Fibroblast of the aortic adventitia (primary cell): Measurements from ENCODE around the gene ABHD17A. TPM values are rescaled to one million over a fixed set of nuclear protein-coding genes. Genes with fewer than 3 reads are reported as not detected.

Source experiments
- DNase-seq: peaks from one replicate; pipeline ENCODE4 v3.0.0-alpha.2; 2010; ENCODE audit warnings: low read depth
- H3K4me3 ChIP-seq: 2 replicates; pipeline ENCODE4 v1.5.1; 2011; ENCODE audit warnings: low read depth, mild to moderate bottlenecking, control low read depth, low read length, moderate library complexity
- total RNA-seq: library from RNA; depleted of rRNA; stranded (reverse); fragments of >200 nt; gene quantifications from 2 replicates; pipeline ENCODE4 v1.2.3, GENCODE V29; 2012; ENCODE audit warnings: low replicate concordance
- TF ChIP-seq, protein P1 (sequence below): IDR thresholded peaks from 2 replicates; pipeline ENCODE4 v1.5.1; 2011; ENCODE audit warnings: mild to moderate bottlenecking, low read length, control low read depth, inconsistent platforms; ENCODE audit not compliant: insufficient read depth

ABHD17A gene
- total RNA-seq, 1 donor = 48.0 TPM

- TF ChIP-seq, protein P1, sequence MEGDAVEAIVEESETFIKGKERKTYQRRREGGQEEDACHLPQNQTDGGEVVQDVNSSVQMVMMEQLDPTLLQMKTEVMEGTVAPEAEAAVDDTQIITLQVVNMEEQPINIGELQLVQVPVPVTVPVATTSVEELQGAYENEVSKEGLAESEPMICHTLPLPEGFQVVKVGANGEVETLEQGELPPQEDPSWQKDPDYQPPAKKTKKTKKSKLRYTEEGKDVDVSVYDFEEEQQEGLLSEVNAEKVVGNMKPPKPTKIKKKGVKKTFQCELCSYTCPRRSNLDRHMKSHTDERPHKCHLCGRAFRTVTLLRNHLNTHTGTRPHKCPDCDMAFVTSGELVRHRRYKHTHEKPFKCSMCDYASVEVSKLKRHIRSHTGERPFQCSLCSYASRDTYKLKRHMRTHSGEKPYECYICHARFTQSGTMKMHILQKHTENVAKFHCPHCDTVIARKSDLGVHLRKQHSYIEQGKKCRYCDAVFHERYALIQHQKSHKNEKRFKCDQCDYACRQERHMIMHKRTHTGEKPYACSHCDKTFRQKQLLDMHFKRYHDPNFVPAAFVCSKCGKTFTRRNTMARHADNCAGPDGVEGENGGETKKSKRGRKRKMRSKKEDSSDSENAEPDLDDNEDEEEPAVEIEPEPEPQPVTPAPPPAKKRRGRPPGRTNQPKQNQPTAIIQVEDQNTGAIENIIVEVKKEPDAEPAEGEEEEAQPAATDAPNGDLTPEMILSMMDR = no peak
- DNase-seq = no peak
- H3K4me3 ChIP-seq = peak overlapping the region; percentile 70
These were observed 20.6 kb upstream of the ABHD17A start for GRCh38 chr19:1905863-1906375.

DNA sequence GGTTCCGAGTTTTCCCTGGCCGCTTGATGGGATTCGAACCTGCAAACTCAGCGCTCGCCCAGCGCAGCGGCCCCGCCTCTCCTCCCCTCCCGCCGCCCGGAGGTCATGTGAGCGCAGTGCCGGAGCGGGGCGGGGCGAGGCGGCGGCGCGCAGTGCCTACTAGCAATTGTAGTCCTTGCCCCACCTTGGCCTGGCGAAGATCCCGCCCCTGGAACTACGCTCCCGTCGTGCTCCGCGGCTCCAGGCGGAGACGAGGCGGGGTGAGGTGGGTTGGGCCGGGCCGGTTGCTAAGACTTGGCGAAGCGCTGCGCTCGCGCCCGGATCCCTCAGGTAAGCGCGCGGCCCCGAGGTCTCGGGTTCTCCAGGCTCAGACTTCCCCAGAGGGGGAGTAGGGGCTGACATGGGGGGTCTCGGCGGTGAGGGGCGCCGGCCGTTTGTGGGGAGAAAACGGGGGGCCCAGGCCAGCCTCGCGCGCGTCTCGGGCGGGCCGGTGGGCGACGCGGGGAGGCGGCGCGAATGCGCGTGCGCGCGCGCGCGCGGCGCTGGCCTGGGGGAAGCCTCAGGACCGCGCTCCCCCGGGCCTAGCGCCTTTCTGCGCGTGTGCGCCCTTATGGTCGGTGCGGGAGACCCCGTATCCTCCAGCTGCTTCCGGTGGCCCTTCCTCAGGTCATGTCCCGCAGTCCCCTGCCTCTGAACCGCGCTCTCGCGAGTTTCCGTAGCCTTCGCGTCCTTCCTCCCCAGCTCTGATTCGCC lies 20.0 kb upstream of the ABHD17A start, which contains the start of the genes ADAT3 and SCAMP4:
Gene ADAT3 (plus strand): TSS at position 290 of the 753 bp plus-strand sequence. CDS start 6,649 bp downstream, outside the sequence.
Gene SCAMP4 (plus strand): TSS at position 290 of the 753 bp plus-strand sequence. CDS start 9,621 bp downstream, outside the sequence.
- peak; percentile 98 for DNase-seq
- TF ChIP-seq, protein P1 = no peak
- peak within 1 kb of the TSS; percentile 70 for H3K4me3 ChIP-seq

DNA sequence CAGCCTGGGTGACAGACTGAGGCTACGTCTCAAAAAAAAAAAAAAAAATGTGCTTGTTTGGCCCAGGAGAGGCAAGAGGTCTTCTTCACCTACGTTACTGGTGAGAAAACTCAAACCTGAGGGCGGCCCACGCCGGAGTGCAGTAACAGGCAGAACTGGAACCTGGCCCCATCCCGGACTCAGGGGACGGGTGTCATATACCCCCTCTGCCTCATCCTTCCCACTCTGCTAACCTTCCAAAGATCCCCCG lies 19.5 kb upstream of the ABHD17A start:
- no peak for DNase-seq
- H3K4me3 ChIP-seq = peak overlapping the region; percentile 22
- TF ChIP-seq, protein P1 = no peak

DNA sequence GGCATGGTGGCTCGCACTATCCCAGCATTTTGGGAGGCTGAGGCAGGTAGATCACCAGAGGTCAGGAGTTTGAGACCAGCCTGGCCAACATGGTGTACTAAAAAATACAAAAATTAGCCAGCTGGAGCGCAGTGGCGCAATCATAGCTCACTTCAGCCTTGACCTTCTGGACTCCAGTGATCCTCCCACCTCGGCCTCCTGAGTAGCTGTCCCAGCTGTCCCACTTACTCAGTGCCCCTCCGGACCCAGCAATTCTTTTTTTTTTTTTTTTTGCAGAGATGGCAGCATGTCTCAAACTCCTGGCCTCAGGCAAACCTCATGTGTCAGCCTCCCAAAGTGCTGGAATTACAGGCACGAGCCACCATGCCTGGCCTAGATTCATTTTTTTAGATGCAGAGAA lies 17.6 kb upstream of the ABHD17A start:
- no peak for DNase-seq
- TF ChIP-seq, protein P1 = no peak

DNA sequence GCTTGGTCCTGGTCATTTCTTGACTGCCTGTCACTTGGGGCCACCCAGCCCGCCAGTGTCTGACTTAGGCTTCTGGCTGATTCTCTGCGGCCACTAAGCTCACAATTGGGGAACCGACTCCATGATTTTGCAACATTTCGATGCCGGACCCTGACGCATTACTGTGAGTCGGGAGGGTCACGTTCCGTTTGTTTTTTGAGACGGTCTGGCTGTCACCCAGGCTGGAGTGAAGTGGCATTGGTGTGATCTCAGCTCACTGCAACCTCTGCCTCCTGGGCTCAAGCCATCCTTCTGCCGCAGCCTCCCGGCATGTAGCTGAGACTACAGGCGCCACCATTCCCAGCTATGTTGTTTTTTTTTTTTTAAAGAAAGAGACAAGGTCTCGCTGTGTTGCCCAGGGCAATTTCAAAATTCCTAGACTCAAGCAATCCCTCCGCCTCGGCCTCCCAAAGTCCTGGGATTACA lies 16.7 kb upstream of the ABHD17A start:
- H3K4me3 ChIP-seq = no peak overlapping the region
- TF ChIP-seq, protein P1 = no peak
- no peak for DNase-seq

More for the DNA sequence above, 17.6 kb upstream of the ABHD17A start:
- H3K4me3 ChIP-seq = no peak overlapping the region

DNA sequence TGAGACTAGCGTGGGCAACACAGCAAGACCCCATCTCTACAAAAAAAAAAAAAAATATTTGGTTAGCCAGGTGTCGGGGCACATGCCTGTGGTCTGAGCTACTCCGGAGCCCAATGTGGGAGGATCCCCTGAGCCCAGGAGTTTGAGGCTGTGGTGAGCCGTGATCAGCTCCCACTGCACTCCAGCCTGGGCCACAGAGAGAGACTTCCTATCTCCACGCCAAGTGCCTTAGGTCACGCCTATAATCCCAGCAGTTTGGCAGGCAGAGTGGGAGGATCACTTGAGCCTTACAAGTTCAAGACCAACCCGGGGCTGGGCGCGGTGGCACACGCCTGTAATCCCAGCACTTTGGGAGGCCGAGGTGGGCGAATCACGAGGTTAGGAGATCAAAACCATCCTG lies 11.2 kb upstream of the ABHD17A start:
- H3K4me3 ChIP-seq = no peak overlapping the region
- TF ChIP-seq, protein P1 = no peak
- no peak for DNase-seq
